ENCODE measurements around the gene HBG1. TPM values are rescaled to one million over a fixed set of nuclear protein-coding genes. Genes with fewer than 3 reads are reported as not detected.
"Not testable (repeated sequence)": the region's sequence is repeated elsewhere in the genome, so short reads cannot be mapped to it uniquely, and the experiment has no call there.

Gene HBG1
- total RNA-seq, 1 experiment from 2014 or later: not detected

GRCh38 chr11:5272395-5273017 lies 22.8 kb upstream of the HBG1 start:
- no peaks in the 10 kb centered on the region for H3K9me2 ChIP-seq (replicated peaks; ENCODE audit: insufficient read depth, low read length)
- no peak overlapping the region for H3K27ac ChIP-seq (ENCODE audit: low read length)

GRCh38 chr11:5269715-5270147 lies 20.1 kb upstream of the HBG1 start, which contains the start of gene HBE1:
TSS of gene HBE1 (minus strand) at chr11:5269945. CDS start at chr11:5269890, 55 bp downstream.
- no peaks in the 10 kb centered on the region for H3K9me2 ChIP-seq (replicated peaks; ENCODE audit: insufficient read depth, low read length)
- no peak within 1 kb of the TSS for H3K4me2 ChIP-seq (ENCODE audit: low read depth, low read length, poor library complexity, severe bottlenecking)
- no peaks in the 10 kb centered on the region for H3K79me2 ChIP-seq (ENCODE audit: low read length)
- no peak for DNase-seq
- H3K27ac ChIP-seq (ENCODE audit: low read length): no peak within 1 kb of the TSS
- H3K4me1 ChIP-seq (ENCODE audit: low read length): no peaks in the 10 kb centered on the region
- H3K27me3 ChIP-seq (ENCODE audit: low read length): no peaks in the 10 kb centered on the region
- H3K9ac ChIP-seq (ENCODE audit: low read length): no peak within 1 kb of the TSS
- no peak within 1 kb of the TSS for H2AFZ ChIP-seq (ENCODE audit: low read length)
- no peak within 1 kb of the TSS for H3K4me3 ChIP-seq (ENCODE audit: low read length)
- H4K20me1 ChIP-seq (ENCODE audit: insufficient read depth, low read depth, low read length): no peaks in the 10 kb centered on the region
- no peaks in the 10 kb centered on the region for H3K36me3 ChIP-seq (ENCODE audit: insufficient read depth, low read length)
- H3K9me3 ChIP-seq (ENCODE audit: low read length): no peaks in the 10 kb centered on the region

More at GRCh38 chr11:5272395-5273017, 22.8 kb upstream of the HBG1 start:
- no peak overlapping the region for H3K4me2 ChIP-seq (ENCODE audit: low read depth, low read length, poor library complexity, severe bottlenecking)
- no peaks in the 10 kb centered on the region for H3K4me1 ChIP-seq (ENCODE audit: low read length)
- no peak overlapping the region for H3K9ac ChIP-seq (ENCODE audit: low read length)
- DNase-seq: no peak
- no peaks in the 10 kb centered on the region for H4K20me1 ChIP-seq (ENCODE audit: insufficient read depth, low read depth, low read length)
- no peak overlapping the region for H2AFZ ChIP-seq (ENCODE audit: low read length)
- no peak overlapping the region for H3K4me3 ChIP-seq (ENCODE audit: low read length)
- no peaks in the 10 kb centered on the region for H3K79me2 ChIP-seq (ENCODE audit: low read length)
- no peaks in the 10 kb centered on the region for H3K9me3 ChIP-seq (ENCODE audit: low read length)
- H3K36me3 ChIP-seq (ENCODE audit: insufficient read depth, low read length): no peaks in the 10 kb centered on the region
- no peaks in the 10 kb centered on the region for H3K27me3 ChIP-seq (ENCODE audit: low read length)

- no peaks in the 10 kb centered on the region for H4K20me1 ChIP-seq (ENCODE audit: insufficient read depth, low read depth, low read length)
- no peak overlapping the region for H2AFZ ChIP-seq (ENCODE audit: low read length)
- no peaks in the 10 kb centered on the region for H3K4me1 ChIP-seq (ENCODE audit: low read length)
- no peak for DNase-seq
- no peak overlapping the region for H3K4me3 ChIP-seq (ENCODE audit: low read length)
- no peaks in the 10 kb centered on the region for H3K9me3 ChIP-seq (ENCODE audit: low read length)
- H3K79me2 ChIP-seq (ENCODE audit: low read length): no peaks in the 10 kb centered on the region
- H3K9ac ChIP-seq (ENCODE audit: low read length): no peak overlapping the region
- H3K4me2 ChIP-seq (ENCODE audit: low read depth, low read length, poor library complexity, severe bottlenecking): no peak overlapping the region
- H3K9me2 ChIP-seq (replicated peaks; ENCODE audit: insufficient read depth, low read length): no peaks in the 10 kb centered on the region
- no peaks in the 10 kb centered on the region for H3K27me3 ChIP-seq (ENCODE audit: low read length)
- no peaks in the 10 kb centered on the region for H3K36me3 ChIP-seq (ENCODE audit: insufficient read depth, low read length)
- no peak overlapping the region for H3K27ac ChIP-seq (ENCODE audit: low read length)
Measured at GRCh38 chr11:5267033-5267563, 17.4 kb upstream of the HBG1 start.

DNA sequence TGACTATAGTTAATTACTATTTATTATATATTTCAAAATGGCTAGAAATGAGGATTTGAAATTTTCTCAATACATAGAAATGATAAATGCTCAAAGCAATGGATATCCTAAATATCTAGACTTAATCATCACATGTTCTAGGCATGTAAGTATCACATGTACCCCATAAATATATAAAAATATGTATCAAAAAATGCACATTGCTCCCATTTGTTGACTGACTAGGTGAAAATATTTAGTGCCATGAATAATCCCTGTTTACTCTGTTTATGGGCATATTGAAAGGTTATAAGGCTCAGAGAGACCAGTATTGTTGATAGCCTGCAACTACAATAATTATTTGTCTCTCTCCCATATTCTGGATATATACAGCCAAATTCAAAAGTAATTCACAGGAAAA lies 17.0 kb upstream of the HBG1 start:
- Histone ChIP-seq H3K4me1 (ENCODE audit: low read length) (no peaks in the 10 kb centered on the region), H3K79me2 (ENCODE audit: low read length) (no peaks in the 10 kb centered on the region), H3K27ac (ENCODE audit: low read length) (no peak overlapping the region), H3K4me2 (ENCODE audit: low read depth, low read length, poor library complexity, severe bottlenecking) (no peak overlapping the region), H4K20me1 (ENCODE audit: insufficient read depth, low read depth, low read length) (no peaks in the 10 kb centered on the region), H3K27me3 (ENCODE audit: low read length) (no peaks in the 10 kb centered on the region), H3K36me3 (ENCODE audit: insufficient read depth, low read length) (no peaks in the 10 kb centered on the region), H3K9me2 (replicated peaks; ENCODE audit: insufficient read depth, low read length) (no peaks in the 10 kb centered on the region), H2AFZ (ENCODE audit: low read length) (no peak overlapping the region), H3K9ac (ENCODE audit: low read length) (no peak overlapping the region), H3K4me3 (ENCODE audit: low read length) (no peak overlapping the region), H3K9me3 (ENCODE audit: low read length) (no peaks in the 10 kb centered on the region)
- no peak for DNase-seq

DNA sequence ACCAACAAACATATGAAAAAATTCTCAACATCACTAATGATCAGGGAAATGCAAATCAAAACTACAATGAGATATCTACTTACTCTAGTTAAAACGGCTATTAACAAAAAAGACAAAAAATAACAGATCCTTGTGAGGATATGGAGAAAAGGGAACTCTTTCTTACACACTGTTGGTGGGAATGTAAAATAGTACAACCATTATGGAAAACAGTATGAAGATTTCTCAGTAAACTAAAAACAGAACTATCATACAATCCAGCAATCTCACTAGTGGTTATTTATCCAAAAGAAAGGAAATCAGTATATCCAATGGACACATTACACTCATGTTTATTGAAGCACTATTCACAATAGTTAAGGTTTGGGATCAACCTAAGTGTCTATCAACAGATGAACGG lies 16.2 kb upstream of the HBG1 start:
- H3K79me2 ChIP-seq (ENCODE audit: low read length): no peaks in the 10 kb centered on the region
- H3K9me3 ChIP-seq (ENCODE audit: low read length): no peaks in the 10 kb centered on the region
- H3K36me3 ChIP-seq (ENCODE audit: insufficient read depth, low read length): no peaks in the 10 kb centered on the region
- H4K20me1 ChIP-seq (ENCODE audit: insufficient read depth, low read depth, low read length): no peaks in the 10 kb centered on the region
- no peak overlapping the region for H2AFZ ChIP-seq (ENCODE audit: low read length)
- no peak overlapping the region for H3K4me3 ChIP-seq (ENCODE audit: low read length)
- H3K9me2 ChIP-seq (replicated peaks; ENCODE audit: insufficient read depth, low read length): no peaks in the 10 kb centered on the region
- H3K4me2 ChIP-seq (ENCODE audit: low read depth, low read length, poor library complexity, severe bottlenecking): no peak overlapping the region
- no peak overlapping the region for H3K9ac ChIP-seq (ENCODE audit: low read length)
- no peak for DNase-seq
- H3K27me3 ChIP-seq (ENCODE audit: low read length): no peaks in the 10 kb centered on the region
- H3K4me1 ChIP-seq (ENCODE audit: low read length): no peaks in the 10 kb centered on the region
- no peak overlapping the region for H3K27ac ChIP-seq (ENCODE audit: low read length)

GRCh38 chr11:5258543-5259262 lies 9.0 kb upstream of the HBG1 start:
- Histone ChIP-seq H2AFZ (ENCODE audit: low read length) (no peak overlapping the region), H3K4me3 (ENCODE audit: low read length) (no peak overlapping the region), H3K4me2 (ENCODE audit: low read depth, low read length, poor library complexity, severe bottlenecking) (no peak overlapping the region), H3K4me1 (ENCODE audit: low read length) (no peaks in the 10 kb centered on the region), H3K36me3 (ENCODE audit: insufficient read depth, low read length) (no peaks in the 10 kb centered on the region), H3K9me2 (replicated peaks; ENCODE audit: insufficient read depth, low read length) (no peaks in the 10 kb centered on the region), H3K27me3 (ENCODE audit: low read length) (no peaks in the 10 kb centered on the region), H3K9me3 (ENCODE audit: low read length) (no peaks in the 10 kb centered on the region), H3K79me2 (ENCODE audit: low read length) (no peaks in the 10 kb centered on the region), H3K27ac (ENCODE audit: low read length) (no peak overlapping the region), H3K9ac (ENCODE audit: low read length) (no peak overlapping the region), H4K20me1 (ENCODE audit: insufficient read depth, low read depth, low read length) (no peaks in the 10 kb centered on the region)
- no peak for DNase-seq

DNA sequence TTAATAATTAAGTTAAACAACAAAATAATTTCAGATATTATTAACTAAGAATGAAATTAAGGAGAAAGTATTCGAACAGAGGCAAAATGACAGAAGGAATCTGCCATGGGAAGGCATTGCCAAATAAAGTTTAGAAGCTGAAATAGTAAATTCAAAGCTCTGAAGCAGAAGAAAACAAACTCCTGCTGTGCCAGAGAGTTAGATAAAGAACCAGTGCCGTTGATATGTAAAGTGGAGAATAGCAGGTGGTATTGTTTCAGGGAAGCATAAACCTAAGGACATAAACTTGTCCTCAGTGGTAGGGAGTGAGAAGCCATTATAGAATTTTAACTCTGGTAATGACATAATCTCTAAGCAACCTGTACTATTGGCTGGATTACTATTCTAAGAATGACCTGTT lies 7.6 kb upstream of the HBG1 start:
- Histone ChIP-seq H3K4me2 (ENCODE audit: low read depth, low read length, poor library complexity, severe bottlenecking) (no peak overlapping the region), H3K9ac (ENCODE audit: low read length) (no peak overlapping the region), H3K9me2 (replicated peaks; ENCODE audit: insufficient read depth, low read length) (no peaks in the 10 kb centered on the region), H3K27me3 (ENCODE audit: low read length) (no peaks in the 10 kb centered on the region), H3K27ac (ENCODE audit: low read length) (no peak overlapping the region), H3K4me3 (ENCODE audit: low read length) (no peak overlapping the region), H2AFZ (ENCODE audit: low read length) (no peak overlapping the region), H4K20me1 (ENCODE audit: insufficient read depth, low read depth, low read length) (no peaks in the 10 kb centered on the region), H3K9me3 (ENCODE audit: low read length) (no peaks in the 10 kb centered on the region), H3K4me1 (ENCODE audit: low read length) (no peaks in the 10 kb centered on the region), H3K79me2 (ENCODE audit: low read length) (no peaks in the 10 kb centered on the region), H3K36me3 (ENCODE audit: insufficient read depth, low read length) (no peaks in the 10 kb centered on the region)
- DNase-seq: no peak

DNA sequence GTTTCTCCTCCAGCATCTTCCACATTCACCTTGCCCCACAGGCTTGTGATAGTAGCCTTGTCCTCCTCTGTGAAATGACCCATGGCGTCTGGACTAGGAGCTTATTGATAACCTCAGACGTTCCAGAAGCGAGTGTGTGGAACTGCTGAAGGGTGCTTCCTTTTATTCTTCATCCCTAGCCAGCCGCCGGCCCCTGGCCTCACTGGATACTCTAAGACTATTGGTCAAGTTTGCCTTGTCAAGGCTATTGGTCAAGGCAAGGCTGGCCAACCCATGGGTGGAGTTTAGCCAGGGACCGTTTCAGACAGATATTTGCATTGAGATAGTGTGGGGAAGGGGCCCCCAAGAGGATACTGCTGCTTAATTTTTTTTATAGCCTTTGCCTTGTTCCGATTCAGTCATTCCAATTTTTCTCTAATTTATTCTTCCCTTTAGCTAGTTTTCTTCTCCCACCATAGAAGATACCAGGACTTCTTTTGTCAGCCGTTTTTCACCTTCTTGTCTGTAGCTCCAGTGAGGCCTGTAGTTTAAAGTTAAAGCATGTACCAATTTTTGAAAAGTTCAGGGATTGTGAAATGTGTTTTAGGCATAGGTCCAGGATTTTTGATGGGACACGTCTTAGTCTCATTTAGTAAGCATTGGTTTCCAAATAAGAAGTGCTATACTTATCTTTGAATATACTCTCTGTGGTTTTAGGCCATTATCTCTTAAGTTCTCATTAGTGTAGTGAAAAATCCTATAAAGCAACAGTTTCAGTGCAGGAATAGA lies 5.2 kb upstream of the HBG1 start, which contains the start of gene HBG2:
HBG2 (minus strand) TSS at position 136 of the 768 bp plus-strand sequence; CDS start at position 83, 53 bp downstream.
- not testable (repeated sequence) for H4K20me1 ChIP-seq (ENCODE audit: insufficient read depth, low read depth, low read length); DNase-seq; H3K9ac ChIP-seq (ENCODE audit: low read length)

More for the DNA sequence above, 5.2 kb upstream of the HBG1 start, which contains the start of gene HBG2:
- H3K36me3 ChIP-seq (ENCODE audit: insufficient read depth, low read length); H3K27ac ChIP-seq (ENCODE audit: low read length); H3K27me3 ChIP-seq (ENCODE audit: low read length); H3K4me3 ChIP-seq (ENCODE audit: low read length); H2AFZ ChIP-seq (ENCODE audit: low read length); H3K4me1 ChIP-seq (ENCODE audit: low read length); H3K9me2 ChIP-seq (replicated peaks; ENCODE audit: insufficient read depth, low read length); H3K4me2 ChIP-seq (ENCODE audit: low read depth, low read length, poor library complexity, severe bottlenecking); H3K79me2 ChIP-seq (ENCODE audit: low read length); H3K9me3 ChIP-seq (ENCODE audit: low read length): not testable (repeated sequence)
